K562 (cell line): ENCODE results near the gene HSD3B7. TPM values are rescaled to one million over a fixed set of nuclear protein-coding genes. Genes with fewer than 3 reads are reported as not detected.

Experiments
- ARID1B ChIP-seq: fragments of 450-650 bp; IDR thresholded peaks from 2 replicates; pipeline ENCODE4 v1.6.1; 2016; ENCODE audit warnings: antibody characterized with exemption, mild to moderate bottlenecking, inconsistent platforms
- BCLAF1 ChIP-seq, 2 experiments: fragments of 450-650 bp in 1 of 2; IDR thresholded peaks; 2 replicates each; pipeline ENCODE4 v1.6.1; 2011 to 2017; ENCODE audit warnings: low read depth in 2 of 2, antibody characterized with exemption in 1 of 2, borderline replicate concordance in 1 of 2, low read length in 1 of 2, mild to moderate bottlenecking in 1 of 2, mixed read lengths in 1 of 2; ENCODE audit not compliant: control insufficient read depth in 1 of 2
- BDP1 ChIP-seq: IDR thresholded peaks from 3 replicates; pipeline ENCODE4 v1.6.1; 2011; ENCODE audit not compliant: insufficient read length, insufficient read depth
- CREB3L1 ChIP-seq: fragments of 450-650 bp; IDR thresholded peaks from 2 replicates; pipeline ENCODE4 v1.6.1; 2014; ENCODE audit warnings: low read depth, mild to moderate bottlenecking, moderate library complexity, borderline replicate concordance
- DMBX1 ChIP-seq: fragments of 250-450 bp; sonication (Bioruptor Pico); IDR thresholded peaks from 2 replicates; pipeline ENCODE4 v1.8.0; 2022; ENCODE audit warnings: inconsistent platforms, mild to moderate bottlenecking, moderate library complexity, borderline replicate concordance
- ETS2 ChIP-seq: IDR thresholded peaks from 2 replicates; pipeline ENCODE4 v1.6.1; 2016; ENCODE audit warnings: borderline replicate concordance, missing genetic modification characterization, mild to moderate bottlenecking, moderate library complexity, missing compliant biosample characterization; ENCODE audit not compliant: poor library complexity, severe bottlenecking
- FOXK2 ChIP-seq, 2 experiments: fragments of 450-650 bp; IDR thresholded peaks in 1 of 2; conservative IDR thresholded peaks in 1 of 2; 2 replicates each; pipeline ENCODE4 v1.6.1; 2016; ENCODE audit warnings: low read depth in 2 of 2, mild to moderate bottlenecking in 1 of 2
- HOMEZ ChIP-seq: fragments of 250-450 bp; sonication (Bioruptor Pico); IDR thresholded peaks from 2 replicates; pipeline ENCODE4 v1.4.0; 2020; ENCODE audit warnings: mild to moderate bottlenecking, moderate library complexity
- L3MBTL2 ChIP-seq: fragments of 450-650 bp; IDR thresholded peaks from 2 replicates; pipeline ENCODE4 v1.6.1; 2016; ENCODE audit warnings: mild to moderate bottlenecking, moderate library complexity
- MLLT1 ChIP-seq, 2 experiments: fragments of 450-650 bp; IDR thresholded peaks; 2 replicates each; pipeline ENCODE4 v1.6.1; 2016
- RBFOX2 ChIP-seq: fragments of 200-400 bp; formaldehyde crosslinking; IDR thresholded peaks from 2 replicates; pipeline ENCODE4 v1.6.1; 2017; ENCODE audit warnings: low read depth, mild to moderate bottlenecking, low read length, moderate library complexity
- SMARCB1 ChIP-seq: IDR thresholded peaks from 2 replicates; pipeline ENCODE4 v1.6.1; 2011; ENCODE audit warnings: improper control_type of control experiment, low read depth; ENCODE audit not compliant: insufficient read length
- SOX6 ChIP-seq: fragments of 450-650 bp; IDR thresholded peaks from 2 replicates; pipeline ENCODE4 v1.6.1; 2014; ENCODE audit warnings: mild to moderate bottlenecking
- SRSF9 ChIP-seq: fragments of 200-400 bp; formaldehyde crosslinking; IDR thresholded peaks from 2 replicates; pipeline ENCODE4 v1.6.1; 2017; ENCODE audit warnings: low read depth, low read length, borderline replicate concordance
- STAT5B ChIP-seq: fragments of 250-450 bp; sonication (Bioruptor Pico); IDR thresholded peaks from 2 replicates; pipeline ENCODE4 v1.8.0; 2021; ENCODE audit warnings: mild to moderate bottlenecking, inconsistent platforms
- THRB ChIP-seq: fragments of 450-650 bp; formaldehyde crosslinking; conservative IDR thresholded peaks from 2 replicates; pipeline ENCODE4 v1.4.0; 2022; ENCODE audit warnings: mild to moderate bottlenecking, missing genetic modification characterization
- ZNF124 ChIP-seq: sonication (generic); formaldehyde crosslinking; IDR thresholded peaks from 2 replicates; pipeline ENCODE4 v1.8.1; 2022; ENCODE audit warnings: missing genetic modification reagents
- ZZZ3 ChIP-seq: fragments of 450-650 bp; IDR thresholded peaks from 2 replicates; pipeline ENCODE4 v1.6.1; 2016; ENCODE audit warnings: antibody characterized with exemption, mild to moderate bottlenecking, moderate library complexity
- polyA plus RNA-seq, 8 experiments: library from polyadenylated mRNA; depleted of rRNA in 4 of 8; stranded (reverse) in 5 of 8; unstranded in 3 of 8; fragments of >200 nt; fragmentation: Nextera tagmentation in 2 of 8; fragmentation: Illumina TruSeq in 1 of 8; extraction: Ambion mirVana in 2 of 8; extraction: Trizol in 1 of 8; gene quantifications; 2 replicates each; pipeline versions ENCODE4 v1.2.1 to v1.2.3, GENCODE V29; 2011 to 2014; ENCODE audit warnings: inconsistent platforms in 1 of 8, missing spikeins in 1 of 8
- total RNA-seq, 7 experiments: library from RNA; depleted of rRNA in 6 of 7; stranded (reverse); fragments of >200 nt in 6 of 7; fragmentation: Illumina TruSeq in 2 of 7; extraction: Trizol in 2 of 7; gene quantifications; 2 replicates each; pipeline versions ENCODE4 v1.2.1 to v1.2.3, GENCODE V29; 2011 to 2021; ENCODE audit warnings: low replicate concordance in 1 of 7

The HSD3B7 gene
- total and polyA plus RNA-seq, 9 of the 15 experiments (the other 6 are each of a cell fraction or from before 2014, with no cell fraction given): 5.4 to 49.1 (median 23.0) TPM

GRCh38 chr16:30956601-30957455 is 28.2 kb upstream of the HSD3B7 start (continued):
- TF ChIP-seq MLLT1 (IDR thresholded peaks at IDR 0.05) (no peak), THRB (CRISPR knock-in tag) (no peak), ETS2 (tag) (no peak), SOX6 (no peak), ZZZ3 (no peak), DMBX1 (CRISPR knock-in tag) (no peak; the same call in 1 of the 2 replicates), FOXK2 (conservative IDR thresholded peaks at IDR 0.05 in 1 of 2, IDR thresholded peaks at IDR 0.05 in 1 of 2; ENCODE audit: low read depth in 2 of 2) (no peak), ARID1B (no peak), L3MBTL2 (peak; percentile 41; the same call in 1 of the 2 replicates), SMARCB1 (no peak), STAT5B (CRISPR knock-in tag) (no peak), CREB3L1 (no peak), BDP1 (no peak), RBFOX2 (no peak), SRSF9 (no peak), BCLAF1 (IDR thresholded peaks at IDR 0.05; ENCODE audit: borderline replicate concordance in 1 of 2, control insufficient read depth in 1 of 2, low read depth in 2 of 2, low read length in 1 of 2) (no peak), ZNF124 (CRISPR knock-in tag) (no peak), HOMEZ (CRISPR knock-in tag) (no peak)
